CD1c-positive myeloid dendritic cell (primary cell): ENCODE results near the gene MRGPRF.
"Not testable (repeated sequence)": the region's sequence is repeated elsewhere in the genome, so short reads cannot be mapped to it uniquely, and the experiment has no call there.

ENCODE experiments used
- DNase-seq: peaks from one replicate; pipeline ENCODE4 v3.0.0-alpha.2; 2016; ENCODE audit errors: extremely low spot score

Gene MRGPRF

DNA sequence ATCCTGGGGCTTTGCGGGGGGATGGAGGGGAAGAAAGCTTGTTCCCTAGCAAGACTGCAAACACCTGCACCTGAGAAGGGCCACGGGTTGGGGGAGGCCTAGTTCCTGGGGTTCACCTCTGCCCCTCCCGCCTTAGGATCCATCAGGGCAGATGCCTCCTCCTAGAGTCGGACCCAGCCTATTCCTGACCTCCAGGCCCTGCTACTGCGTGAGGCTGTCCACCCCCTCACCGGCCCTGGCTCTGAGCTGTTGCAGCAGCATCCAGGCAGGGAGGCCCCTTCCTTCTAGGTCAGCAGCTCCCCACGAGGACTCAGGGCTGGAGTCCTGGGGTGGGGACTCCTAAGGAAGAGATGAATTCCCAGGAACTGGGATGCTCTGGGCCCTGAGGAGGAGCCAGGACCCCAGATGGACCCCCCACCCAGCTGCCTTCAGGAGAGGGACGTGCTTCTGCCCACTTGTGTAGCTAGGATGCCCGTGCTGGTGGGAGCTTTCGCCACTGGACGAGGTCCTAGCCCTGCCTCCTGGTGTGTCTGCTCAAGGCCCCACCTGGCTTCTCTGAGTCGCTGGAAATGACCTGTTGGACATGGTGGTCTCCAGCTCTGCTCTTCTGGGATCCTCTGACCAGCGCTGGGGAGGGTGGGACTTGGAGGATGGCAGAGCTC, 10.3 kb downstream of the MRGPRF start:
- DNase-seq = no peak

DNA sequence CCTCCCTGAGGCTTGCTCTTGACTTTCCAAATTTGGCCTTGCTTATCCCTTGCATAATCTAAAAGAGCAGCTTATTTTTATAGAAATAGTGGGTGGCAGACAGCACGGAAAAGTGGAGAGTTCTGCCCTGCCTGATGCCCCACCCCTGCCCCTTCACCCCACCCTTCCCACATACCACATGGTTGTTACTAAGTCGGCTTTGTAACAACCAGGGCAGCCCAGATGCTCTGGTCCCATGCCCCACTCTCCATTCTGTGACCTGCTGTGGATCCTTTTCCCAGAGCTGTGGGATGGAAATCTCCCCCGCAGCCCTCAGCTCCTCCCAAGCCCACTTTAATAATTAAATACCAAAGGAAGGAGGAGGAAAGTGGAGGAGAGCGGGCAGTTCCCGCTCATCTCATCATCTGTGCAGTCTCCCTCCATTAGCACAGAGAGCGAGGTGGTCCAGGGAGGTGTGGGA, 10.9 kb downstream of the MRGPRF start:
- no peak for DNase-seq

DNA sequence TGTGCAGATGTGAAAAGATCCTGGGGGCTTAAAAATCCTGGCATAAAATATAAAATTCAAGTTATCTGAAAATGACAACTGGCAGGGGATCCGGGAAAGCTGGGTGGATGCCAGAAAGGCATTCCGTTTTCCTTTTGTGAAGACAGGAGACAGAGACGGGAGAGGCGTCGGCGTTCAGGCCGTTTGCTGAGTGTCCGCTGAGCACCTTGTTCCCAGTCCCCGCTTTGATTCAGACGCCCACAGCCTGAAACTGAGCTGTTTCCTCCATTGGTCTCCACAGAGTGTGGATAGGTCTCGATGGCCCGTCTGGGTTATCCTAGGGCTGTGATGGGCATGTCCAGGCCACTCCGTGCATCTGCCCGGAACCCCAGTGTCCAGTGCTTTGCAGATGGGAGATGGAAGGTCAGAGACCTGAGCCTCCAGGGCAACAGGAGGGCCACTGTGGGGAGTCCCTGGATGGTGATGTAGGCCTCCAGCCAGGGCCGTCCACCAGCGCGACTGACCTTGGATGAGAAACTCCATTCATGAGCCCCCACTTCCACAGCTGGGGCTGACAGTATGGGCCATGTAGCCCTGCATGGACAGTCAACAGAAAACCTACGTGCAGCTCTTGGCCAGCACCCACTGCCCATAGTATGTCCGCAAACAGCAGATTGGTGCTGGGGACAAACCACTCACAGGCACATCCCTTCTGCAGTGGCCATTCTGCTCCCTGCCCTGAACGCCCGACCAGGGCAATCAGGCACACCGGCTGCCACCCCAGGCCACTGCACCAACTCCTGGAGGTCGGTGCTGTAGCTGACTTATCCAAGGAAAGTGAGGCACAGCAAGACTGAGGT, 11.6 kb downstream of the MRGPRF start:
- DNase-seq = no peak

DNA sequence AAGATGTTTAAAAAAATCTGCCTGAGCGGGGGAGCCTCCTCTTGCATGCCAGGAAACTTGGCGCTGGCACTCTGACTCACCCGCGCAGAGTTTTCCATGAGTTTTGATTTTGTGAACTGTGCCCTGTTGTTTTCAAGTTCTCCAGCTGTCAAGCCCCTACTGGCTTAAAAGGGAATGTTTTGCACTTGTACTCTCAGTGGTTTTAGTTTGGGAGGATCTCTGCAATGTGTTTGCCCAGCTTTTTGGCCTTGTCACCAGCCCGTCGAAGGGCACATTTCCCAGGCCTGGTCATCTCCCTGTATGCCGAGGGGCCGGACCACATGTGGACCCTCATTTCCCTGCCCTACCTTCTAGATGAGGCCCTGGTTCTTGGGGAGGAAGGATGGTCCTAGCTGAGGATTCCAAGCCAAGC, 12.2 kb downstream of the MRGPRF start:
- peak; percentile 6 for DNase-seq

DNA sequence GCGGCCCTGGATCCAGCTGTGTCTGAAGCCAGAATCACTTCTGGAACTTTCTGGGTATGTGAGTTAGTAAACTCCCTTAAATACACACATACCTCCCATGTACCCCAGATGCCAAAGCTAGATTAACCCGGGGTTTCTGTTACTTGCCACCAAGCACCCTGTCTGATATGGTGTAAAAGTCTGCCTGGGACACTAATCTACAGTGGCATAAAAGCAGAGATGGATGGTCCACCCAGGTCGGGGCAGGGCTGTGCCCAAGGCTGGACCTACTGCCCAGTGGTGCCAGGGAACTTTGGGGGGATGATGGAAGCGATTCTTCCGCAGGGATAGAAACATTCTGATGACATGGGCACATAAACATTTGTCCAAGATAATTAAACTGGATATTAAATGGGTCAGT, 12.7 kb downstream of the MRGPRF start:
- no peak for DNase-seq

DNA sequence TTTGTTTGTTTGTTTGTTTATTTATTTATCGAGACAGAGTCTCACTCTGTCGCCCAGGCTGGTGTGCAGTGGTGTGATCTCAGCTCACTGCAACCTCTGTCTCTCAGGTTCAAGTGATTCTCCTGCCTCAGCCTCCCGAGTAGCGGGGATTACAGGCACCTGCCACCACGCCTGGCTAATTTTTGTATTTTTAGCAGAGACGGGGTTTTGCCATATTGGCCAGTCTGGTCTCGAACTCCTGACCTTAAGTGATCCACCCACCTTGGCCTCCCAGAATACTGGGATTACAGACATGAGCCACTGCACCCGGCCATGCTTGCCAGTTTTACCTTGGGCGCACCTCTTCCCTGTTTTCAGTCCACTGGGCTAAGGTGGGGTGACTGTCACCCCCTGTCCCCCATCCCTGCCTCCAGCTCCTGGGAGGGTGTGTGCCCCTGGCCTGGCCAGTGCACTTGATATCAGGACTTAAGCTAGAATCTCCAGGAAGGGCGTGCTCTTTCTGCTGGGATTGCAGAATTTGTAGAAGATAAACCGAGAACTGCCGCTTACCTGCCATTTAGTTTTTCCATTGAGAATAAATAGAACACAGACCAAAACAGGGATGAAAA, 13.2 kb downstream of the MRGPRF start:
- DNase-seq = not testable (repeated sequence)

DNA sequence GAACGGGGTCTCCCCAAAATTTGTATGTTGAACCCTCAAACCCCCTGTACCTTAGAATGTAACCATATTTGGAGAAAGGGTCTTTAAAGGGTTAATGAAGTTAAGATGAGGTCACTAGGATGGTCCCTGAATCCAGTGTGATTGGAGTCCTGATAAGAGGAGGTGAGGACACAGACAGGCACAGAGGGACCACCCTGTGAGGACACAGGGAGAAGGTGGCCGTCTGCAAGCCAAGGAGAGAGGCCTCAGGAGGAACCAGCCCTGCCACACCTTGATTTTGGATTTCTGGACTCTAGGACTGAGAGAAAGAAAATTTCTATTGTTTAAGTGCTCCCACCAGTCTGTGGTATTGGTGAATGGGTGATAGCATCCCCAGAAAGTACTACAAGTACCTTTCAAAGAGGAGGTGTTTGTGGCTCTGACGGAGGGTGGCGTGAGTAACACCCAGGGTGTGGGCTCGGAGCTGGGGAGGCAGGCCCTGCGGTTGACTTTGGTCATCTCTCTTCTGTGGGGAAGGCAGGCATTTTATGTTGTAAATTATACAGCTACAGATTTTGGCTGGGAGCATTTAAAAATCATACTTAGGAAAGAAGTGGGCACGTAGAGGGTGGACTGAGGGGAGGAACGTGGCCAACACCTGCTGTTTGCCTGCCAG, 13.8 kb downstream of the MRGPRF start:
- no peak for DNase-seq

DNA sequence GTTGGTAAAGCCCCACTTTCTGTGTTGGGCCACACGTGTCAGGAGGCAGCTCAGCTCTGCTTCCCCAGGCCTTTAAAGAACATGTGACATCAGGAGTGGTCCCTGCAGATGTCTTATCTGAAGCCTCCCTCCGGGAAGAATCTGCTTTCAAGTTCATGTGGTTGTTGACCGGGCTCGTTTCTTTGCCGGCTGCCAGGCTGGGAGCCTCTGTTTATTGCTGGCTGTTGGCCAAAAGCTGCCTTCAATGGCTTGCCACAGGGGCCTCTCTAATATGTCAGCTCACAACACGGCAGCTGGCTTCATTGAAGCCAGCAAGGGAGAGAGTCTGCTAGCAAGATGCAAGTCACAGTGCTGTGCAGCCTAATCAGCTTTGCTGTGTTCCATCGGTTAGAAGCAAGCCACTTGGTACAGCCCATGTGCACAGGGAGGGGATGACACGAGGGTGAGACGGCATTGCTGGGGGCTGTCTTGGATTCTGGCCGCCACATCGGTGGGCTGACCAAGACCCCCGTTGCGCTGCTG, 14.6 kb downstream of the MRGPRF start:
- DNase-seq = no peak

DNA sequence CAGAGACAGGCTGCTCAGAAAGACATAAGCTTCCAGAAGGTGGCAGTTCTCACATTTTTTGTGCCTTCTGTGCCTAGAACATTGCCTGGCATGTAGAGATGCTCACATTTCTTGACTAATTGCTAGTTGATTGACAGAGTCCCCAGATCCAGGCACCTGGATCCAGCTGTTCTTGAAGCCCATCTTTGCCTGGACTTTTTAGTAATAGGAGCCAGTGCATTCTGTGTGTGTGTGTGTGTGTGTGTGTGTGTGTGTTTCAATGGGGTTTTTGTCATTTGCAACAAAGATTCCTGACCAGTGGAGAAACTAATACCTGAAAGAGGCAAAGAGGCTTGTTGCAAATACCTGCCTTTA, 15.1 kb downstream of the MRGPRF start:
- no peak for DNase-seq

DNA sequence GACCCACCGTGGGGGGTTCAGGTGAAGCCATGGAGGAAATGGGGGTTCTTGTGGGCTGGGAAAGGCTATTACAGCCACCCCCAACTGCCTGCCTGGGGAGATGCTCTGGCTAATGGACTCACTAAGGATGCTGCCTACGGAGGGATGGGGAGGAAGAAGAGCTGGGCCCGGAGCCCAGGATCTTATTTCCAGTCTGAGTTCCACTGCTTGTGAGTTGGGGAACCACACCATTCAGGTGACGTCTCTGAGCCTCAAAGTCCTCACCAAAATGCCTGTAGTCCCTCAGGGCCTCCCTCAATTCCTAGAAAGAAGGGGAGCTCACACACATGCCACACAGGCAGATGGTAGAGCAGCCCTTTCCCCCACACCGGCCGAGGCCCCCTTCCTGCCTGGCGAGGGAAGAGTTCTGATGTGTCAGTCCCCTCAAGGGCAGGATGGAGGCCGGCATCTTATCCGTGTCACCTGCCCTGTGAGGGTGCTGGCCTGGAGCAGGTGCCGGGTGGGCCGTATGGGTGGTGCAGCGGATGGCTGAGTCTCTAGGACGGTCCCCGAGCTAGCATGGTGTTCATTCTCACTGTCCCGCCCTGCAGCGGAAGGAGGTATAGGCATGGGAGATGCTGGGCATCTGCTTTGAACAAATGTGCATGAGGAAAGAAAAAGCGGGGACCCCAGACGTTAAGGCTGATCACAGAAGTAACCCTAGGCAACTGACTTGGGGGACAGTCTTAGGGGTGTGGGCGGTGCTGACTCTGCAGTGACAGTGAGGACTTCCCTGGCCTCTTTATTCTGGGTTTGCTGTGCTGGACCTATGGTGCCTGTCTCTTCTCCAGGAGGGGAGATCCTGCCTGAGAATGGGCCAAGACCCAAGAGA, 15.7 kb downstream of the MRGPRF start:
- DNase-seq = no peak

DNA sequence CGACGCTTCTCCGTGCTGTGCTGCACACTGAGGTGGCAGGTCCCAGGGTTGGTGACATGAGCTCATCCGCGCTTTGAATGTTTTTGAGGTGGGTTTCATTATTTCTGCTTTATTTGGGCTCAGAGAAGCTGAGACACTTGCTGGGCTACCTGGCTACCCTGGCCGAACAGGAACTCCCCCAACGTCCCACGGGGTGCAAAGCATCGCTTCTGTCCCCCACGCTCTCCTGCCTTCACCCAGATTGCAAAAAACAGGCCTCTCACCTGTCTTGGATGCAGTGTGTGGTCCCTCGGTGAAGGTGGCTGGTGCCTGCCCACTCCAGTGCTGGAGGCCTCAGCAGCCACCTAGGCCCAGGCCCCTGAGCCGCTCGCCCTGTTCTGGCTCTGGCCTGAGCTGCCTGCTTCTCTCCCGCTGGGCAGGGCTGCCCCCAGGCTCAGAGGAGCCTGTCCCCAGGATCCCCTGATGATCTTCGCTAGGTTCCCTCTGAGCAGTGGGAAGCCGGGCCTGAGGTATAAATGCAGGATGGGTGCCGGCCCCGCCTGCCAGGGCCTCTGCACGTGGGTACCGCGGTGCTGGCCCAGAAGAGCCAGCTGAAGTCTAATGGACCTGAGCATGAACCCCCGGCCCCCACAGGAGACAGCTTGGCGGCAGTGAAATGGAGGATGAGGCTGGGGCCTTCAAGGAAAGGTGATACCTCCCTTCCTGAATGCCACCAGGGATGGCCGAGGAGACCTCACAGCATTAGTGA, 16.5 kb downstream of the MRGPRF start:
- DNase-seq = no peak

DNA sequence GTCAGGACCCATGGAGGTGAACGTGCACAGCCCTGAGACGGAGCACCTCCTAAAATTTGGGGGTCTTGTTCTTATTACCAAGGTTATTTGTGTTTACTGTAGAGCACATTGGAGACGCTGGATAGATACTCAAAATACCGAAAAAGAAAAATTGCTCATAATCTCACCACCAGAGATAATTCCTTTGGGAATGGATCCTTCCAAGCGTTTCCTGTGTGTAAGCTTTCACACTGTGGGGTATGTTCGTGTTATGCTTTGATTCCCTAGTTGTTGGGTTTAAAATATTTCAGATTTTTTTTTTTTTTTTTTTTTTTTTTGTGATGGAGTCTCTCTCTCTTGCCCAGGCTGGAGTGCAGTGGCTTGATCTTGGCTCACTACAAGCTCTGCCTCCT, 18.2 kb downstream of the MRGPRF start:
- DNase-seq = no peak

DNA sequence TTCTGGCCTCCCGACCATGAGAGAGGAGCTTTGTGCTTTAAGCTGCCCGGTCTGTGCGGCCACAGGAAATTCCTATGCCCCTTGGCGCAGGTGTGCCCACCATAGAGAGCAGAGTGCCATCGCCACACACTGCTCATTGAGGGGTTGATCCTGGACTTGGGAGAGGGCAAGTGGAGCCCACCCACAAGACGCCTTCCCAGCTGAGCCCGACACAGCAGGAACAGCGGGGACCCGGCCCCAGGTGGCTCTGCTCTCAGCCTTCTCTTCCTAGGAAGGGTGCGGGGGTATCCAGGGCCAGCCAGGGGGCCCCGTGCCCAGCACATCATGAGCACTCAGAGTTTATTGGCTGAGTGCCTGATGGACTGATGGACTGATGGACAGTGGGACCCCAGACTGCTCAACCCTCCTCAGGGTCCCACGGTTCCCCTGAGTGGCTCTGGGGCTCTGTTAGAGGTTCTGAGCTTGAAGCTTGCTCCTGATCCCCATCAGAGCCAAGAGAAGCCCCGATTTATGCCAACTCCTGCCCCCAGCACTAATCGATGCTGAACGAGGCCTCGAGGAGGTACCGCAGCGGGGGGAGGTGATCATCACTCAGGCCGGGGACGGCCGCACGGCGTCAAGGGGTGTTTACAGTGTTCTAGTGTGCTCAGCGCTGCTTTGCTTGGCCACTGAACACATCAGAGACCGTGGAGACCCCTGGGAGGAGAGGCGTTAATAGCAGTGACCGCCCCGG, 18.7 kb downstream of the MRGPRF start:
- no peak for DNase-seq

DNA sequence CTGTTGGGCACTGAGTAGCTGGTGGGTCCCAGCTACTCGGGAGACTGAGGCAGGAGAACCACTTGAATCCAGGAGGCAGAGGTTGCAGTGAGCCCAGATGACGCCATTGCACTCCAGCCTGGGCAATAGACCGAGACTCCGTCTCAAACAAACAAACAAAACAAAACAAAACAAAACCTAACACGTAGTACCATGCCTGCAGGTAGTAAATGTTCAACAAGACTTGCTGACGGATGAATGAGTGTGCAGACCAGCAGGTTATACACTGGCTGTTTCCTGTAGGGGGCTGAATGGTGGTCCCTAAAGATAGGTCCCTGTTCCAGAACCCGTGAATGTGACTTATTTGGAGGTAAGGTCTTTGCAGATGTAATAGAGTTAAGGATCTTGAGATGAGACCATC, 19.5 kb downstream of the MRGPRF start:
- DNase-seq = no peak

DNA sequence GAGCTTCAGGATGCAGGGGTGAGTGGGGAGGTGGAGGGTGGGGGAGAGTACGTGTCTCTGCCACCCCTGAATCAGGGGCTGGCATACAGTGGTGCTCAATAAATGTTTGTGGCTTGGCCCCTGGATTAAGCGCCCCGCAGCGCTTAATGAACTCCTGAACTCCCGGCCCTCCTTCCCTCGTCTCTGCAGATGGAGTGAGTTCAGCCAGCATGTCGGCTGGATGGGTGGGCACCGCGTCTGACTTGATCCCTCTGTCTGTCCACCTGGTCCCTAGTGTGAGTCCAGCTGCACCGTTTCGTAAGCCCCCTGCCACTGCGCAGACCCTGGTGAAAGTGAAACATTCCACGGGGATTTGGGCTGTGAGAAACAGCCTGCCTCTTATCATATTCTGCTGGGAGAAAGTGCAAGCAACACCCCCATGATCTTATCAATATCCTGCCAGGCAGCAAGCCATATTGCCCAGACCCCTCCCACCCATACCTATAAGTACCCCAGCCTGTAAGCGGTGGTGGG, 20.2 kb downstream of the MRGPRF start:
- DNase-seq = no peak

DNA sequence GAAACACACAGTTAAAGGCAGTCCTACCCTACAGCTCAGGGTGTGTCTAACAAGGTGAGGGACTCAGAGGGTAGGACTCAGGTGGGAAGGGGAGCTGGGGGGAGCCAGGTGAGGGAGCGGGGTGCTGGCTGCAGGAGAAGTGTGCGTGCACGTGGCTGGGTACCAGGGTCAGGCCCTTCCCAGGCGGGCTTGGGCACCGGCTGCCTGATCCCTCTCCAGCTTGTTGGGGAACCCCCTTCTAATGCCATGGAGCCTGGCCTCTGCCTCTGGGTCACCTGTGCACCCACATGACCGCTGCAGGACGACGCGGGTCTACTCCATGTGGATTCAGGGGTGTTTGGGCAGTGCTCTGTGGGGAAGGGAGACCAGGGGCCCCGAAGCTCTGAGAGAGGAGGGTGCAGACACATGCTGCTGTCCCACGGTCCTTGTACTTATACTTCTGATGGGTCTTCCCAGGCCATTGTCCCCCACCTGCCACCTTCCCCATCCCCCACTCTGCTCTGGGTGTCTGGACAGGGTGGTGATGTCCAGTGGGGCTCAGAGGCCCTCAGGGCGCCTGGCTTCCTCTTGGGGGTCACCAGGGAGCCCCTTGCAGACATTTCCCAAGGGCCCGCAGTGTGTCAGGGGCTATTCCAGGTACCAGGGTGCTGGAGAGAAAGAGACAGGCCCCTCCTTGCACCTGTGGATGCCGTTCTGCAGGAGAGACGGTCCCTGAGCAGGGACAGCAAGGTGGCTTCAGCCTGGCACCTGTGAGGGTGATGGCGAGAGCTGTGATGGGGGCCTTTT, 21.9 kb downstream of the MRGPRF start:
- no peak for DNase-seq

DNA sequence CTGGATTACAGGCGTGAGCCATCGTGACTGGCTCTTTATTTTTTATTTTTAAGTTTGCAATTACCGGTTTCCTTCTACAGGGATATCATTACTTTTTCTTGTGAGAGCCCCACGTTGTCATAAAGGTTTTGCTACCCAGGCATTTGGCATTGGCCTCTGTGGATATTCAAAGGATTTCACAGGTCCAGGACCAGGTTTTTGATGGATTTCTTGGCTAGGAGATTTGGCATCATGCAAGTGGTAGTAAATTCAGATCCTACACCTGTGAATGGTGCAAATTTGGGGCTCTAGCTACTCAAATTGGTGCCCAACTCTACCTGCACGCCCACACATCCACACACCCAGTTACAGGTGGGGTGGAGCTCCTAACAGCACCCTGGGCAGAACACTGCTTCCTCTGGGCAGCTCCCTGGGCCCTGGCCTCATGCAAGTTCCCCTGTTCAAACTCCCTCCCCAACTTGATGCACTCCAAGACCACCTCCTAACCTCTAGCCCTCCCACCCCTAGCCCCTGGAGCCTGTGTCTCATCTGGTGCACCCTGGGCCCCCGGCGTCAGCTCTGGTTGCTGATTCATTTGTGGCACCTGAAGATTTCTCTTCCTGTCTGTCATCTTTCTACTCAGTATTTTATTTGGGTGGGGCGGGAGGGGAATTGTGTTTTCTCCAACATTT, 23.0 kb downstream of the MRGPRF start:
- DNase-seq = no peak

DNA sequence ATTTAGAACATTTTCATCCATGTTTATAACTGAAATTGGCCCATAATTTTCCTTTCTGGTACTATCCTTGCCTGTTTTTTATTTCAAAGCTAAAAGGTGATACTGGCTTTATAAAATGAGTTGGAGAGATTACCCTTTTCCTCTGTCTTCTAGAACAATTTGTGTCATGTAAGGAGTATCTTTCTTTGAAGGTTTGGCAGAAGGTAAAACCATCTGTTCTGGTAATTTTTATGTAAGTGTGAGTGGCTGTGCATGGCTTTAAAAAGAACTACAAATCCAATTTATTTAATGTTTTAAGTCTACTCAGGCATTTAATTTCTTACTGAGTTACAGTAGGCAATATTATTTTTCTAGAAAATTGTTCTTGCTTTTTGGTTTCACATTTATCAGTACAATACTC, 24.6 kb downstream of the MRGPRF start:
- DNase-seq = no peak
